VCaP (cell line): Measurements from ENCODE around the gene CSNK1A1.

Experiments used
- H3K27ac ChIP-seq: fragments of 450-650 bp; 2 replicates; pipeline ENCODE4 v1.5.1; 2017
- CTCF ChIP-seq: fragments of 450-650 bp; conservative IDR thresholded peaks from 2 replicates; pipeline ENCODE4 v1.5.1; 2017; ENCODE audit warnings: mild to moderate bottlenecking, moderate library complexity

The CSNK1A1 gene

DNA sequence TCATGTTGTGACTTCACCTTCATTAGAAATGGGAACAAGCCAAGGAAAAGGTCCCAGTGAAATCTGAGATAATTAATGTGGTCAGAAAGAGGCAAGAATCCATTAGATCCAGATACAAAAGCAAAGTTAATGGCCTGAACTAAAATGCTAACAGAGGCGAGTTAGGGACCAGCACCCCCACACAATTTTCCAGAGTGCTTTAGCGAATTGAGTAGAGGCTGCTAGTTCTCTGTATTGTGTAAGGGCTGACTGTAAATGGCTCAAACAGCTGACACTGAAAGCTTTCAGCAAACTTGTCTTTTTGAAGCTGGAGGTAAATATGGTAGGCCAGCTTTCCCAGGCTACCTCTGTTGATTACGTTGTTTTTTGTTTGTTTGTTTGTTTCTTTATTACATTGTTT, 75.5 kb downstream of the CSNK1A1 start:
- H3K27ac ChIP-seq: no peak overlapping the region
- no peak for TF ChIP-seq CTCF

GRCh38 chr5:149474198-149474597, 77.0 kb downstream of the CSNK1A1 start:
- H3K27ac ChIP-seq: no peak overlapping the region
- TF ChIP-seq CTCF: no peak

DNA sequence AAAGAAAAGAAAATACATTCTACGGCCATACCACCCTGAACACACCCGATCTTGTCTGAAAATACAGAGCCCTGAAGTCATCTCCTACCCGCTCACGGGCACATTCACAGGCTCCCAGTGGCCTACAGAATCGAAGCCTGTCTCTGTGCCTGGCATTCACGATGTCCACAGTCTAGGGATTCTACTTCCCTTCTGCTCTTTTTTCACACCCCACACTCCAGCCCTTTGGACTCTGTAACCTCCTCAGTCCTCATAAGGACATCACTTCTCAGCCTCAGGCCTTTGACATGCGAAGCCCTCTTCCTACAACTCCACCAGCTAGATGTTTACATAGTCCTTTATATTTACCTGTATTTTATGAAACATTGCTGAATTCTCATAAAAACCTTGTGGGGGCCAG, 77.8 kb downstream of the CSNK1A1 start:
- no peak for TF ChIP-seq CTCF
- no peak overlapping the region for H3K27ac ChIP-seq

DNA sequence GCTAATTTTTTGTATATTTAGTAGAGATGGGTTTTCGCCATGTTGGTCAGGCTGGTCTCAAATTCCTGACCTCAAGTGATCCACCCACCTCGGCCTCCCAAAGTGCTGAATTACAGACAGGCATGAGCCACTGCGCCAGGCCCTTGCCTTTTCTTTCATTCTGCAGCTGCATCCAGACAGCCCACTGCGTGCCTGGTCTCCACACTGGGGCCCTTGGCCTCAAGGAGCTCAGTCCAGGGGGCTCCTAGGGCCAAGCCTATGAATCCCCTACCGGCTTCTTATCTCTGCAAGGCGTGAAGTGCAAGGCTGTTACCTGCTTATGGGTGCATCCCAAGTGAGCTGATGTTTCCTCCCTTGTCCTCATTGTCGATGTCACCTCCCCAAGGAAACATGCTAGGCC, 78.8 kb downstream of the CSNK1A1 start:
- no peak for TF ChIP-seq CTCF
- peak overlapping the region; percentile 28; the same call in 1 of the 2 replicates for H3K27ac ChIP-seq

DNA sequence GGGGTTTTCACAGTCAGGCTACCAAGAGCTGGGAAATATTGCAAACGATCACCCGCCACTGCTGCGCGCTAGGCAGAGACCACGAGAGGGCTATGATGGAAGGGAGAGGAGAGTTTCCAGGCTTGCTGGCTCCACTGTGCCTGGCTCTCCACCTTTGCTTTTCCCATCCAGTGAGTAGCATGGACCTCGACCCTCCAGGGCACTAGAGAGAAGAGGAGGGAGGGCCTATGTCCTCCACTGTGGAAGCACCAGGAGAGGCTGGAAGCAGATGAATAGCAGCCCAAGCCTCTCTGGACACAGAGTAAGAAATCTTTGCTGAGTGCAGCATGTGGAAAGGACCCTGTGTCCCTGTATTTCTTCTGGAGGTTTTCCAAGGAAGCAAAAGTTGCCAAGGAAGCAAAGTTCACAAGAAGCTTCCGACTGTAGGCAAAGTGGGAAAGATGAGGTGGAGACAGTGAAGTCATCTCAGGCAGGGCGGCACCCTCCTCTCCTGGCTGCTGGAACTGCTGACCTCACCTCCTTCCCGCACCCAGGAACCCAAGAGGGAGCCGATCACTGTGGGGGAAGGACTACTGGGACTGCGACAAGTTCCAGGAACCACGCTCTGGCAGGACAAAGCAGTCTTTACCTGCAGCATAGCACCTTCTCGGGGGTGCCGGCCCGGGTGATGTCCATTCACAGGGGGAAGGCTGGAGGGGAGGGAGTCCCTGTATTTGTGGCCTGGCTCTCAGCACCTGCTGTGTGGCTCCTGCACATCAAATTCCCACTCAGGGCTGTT, 79.6 kb downstream of the CSNK1A1 start:
- H3K27ac ChIP-seq: peak overlapping the region; percentile 28
- TF ChIP-seq CTCF: no peak

- no peak for TF ChIP-seq CTCF
- peak overlapping the region; percentile 28 for H3K27ac ChIP-seq
Observed at GRCh38 chr5:149470942-149471341, 80.3 kb downstream of the CSNK1A1 start.

- H3K27ac ChIP-seq: no peak overlapping the region
- TF ChIP-seq CTCF: no peak
Observed at GRCh38 chr5:149466457-149466972, 84.7 kb downstream of the CSNK1A1 start.
